T-helper 22 cell (primary cell): ENCODE data around the gene CST6.

ENCODE experiments used
- DNase-seq: peaks from one replicate; pipeline ENCODE4 v3.0.0-alpha.2; 2020; ENCODE audit warnings: low read depth

Gene CST6

DNA sequence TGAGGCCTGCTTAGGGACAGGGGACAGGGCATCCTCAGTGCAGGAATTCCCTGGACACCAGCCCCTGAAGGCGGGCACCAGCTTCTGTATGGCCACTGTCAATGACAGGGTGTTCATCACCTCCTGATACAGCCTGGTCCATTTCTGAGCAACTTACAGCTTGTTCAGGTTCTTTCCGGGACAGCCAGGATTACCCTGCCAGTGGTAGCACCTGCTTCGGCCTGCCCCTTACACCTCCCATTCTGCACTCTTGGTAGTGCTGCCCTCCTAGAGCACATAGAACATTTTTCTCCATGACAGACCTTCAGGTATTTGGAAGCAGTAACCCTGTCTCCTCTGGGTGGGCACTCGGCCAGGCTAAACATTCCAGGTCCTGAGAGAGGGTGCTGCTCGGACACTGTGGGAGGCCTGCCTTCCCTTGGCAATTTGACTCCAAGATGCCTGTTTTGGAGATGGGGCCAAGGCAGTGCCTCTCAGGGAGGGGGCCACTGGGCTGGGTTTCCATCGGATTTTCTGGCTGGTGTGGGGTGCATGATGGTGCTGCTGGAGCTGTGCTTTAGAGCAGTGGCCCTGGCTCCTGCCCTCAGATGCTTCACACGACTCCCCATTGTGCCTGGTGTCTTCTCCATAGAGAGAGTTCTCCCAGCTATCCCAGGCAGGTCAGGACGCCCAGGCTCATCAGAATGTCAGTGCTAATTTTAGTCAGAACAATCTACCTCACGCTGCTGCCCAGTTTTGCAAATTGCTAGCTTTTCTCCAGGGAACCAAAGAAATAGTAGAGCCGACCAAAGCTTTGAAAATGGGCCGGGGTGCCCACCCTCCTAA, 35.9 kb downstream of the CST6 start:
- DNase-seq: no peak

DNA sequence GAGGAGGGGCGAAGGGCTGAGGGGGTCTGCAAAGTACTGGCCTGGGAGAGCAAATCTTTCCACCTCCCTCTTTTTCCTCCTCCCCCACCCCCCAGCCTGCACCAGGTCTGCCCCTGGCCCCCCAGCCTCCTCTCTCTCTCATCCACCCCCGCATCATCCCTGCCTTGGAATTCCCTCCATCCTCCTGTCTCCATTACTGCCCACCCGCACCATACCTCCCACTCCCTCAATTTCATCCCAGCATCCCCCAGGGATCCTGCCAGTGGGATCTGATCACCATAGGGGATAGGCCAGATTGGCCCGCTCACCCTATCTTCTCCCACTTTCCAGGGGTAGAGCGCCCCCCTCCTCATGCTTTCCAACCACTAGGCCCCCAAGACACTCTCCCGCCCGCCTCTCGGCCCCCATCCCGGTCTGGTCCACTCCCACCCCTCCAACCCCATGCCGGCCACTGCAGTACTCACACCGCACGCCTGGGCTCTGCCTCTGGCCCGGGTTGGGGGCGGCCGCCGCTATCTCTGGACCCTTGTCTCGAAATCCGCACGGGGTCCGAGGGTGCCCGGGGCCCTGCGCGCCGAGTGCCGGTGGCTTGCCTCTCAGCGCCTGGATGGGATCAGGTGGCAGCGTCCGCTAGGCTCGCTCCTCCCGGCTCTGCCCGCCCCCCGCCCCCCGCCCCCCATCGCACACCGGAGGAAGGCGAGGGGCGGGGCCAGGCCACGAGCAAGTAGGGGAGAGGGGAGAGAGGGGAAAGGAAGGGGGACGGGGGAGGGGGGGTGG, 36.9 kb downstream of the CST6 start, which contains the start of gene GAL3ST3:
Gene GAL3ST3, minus strand, starts transcription at position 615 of the 777 bp plus-strand sequence. CDS start 3,746 bp downstream, outside the sequence.
- DNase-seq: no peak

DNA sequence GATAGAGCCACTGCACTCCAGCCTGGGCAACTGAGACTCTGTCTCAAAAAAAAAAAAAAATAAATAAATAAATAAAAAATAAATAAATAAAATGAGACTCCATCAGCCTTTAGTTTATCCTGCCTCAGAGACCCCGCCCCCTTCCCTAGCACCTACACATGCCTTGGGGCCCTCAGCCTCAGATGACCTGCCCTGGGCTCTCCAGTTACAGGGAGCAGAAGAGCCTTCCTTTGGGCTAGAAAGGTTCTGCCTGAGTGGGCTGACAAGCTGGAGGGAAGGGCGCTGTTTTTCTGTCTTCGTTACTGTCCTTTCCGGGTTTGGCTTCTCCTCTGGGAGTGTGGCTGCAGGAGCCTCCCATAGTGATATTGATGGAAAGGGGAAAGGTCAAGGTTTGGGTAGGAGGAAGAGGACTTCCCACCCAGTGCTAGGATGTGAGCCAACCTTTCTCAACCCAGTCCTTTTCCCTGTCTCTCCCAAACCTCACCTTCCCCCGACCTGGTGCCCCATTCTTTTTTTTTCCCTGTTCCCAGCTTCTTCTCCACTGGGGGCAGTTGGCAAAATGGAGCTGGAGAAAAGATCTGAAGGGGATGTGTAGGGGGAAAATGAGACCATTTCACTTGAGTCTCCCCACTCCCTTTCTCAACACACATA, 38.9 kb downstream of the CST6 start:
- no peak for DNase-seq

DNA sequence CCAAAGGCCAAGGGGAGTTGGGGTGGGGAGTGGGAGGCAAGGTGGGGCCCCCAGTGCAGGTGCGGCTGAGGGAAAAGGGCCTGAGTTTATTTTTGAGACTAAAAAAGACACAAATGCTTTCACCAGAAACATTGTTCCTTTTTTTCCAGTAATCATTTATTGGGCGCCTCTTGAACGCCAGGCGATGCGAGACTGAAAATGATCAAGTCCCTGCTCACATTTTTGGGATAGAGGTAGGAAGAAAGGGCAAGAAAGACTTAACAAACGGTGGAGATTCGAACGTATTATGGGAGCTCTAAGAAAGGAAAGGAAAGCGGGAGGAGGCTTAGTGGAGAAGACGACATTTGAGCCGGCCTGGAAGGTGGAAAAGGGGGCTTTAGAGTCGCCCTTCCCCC, 39.6 kb downstream of the CST6 start:
- no peak for DNase-seq

DNA sequence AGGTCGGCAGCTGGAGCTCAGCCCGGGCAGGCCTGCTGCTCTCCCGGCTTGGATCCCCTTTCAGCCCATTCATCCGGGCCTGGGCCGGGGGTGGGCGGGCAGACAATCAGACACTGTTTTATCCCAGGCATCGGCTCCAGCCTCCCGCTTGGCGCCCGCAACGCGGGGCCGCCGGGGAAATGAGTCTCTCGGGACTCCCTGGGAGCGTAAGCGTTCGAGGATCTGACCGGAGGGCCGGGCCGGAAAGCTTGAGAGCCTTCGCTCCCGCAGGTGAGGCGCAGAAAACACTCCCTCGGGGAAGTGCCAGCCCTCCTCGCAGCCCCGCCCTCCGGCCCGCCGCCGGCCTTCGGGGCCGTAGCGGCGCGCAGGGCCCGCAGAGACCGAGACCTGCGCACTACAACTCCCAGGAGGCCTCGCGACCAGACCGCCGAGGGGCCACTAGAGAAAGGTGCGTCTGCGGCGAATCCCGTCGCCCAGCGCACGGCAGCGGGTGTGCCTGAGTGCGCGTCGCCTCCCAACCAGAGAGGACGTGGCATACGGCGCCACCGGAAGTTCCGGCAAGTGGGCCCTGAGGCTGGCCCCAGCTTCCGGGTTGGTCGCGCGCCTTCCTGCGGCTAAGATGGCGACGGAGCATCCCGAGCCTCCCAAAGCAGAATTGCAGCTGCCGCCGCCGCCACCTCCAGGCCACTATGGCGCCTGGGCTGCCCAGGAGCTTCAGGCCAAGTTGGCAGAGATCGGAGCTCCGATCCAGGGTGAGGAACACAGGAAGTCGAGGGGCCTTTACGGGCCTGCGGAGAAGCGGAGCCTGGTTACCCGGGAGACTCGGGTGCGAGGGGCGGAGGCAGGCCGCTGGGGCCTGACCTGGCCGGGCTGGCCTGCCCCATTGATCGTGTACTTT, 40.2 kb downstream of the CST6 start, which contains the start of gene SF3B2:
Gene SF3B2, plus strand, starts transcription at position 599 of the 898 bp plus-strand sequence. Its CDS starts 21 bp downstream, at position 620.
- DNase-seq: peak; percentile 96

DNA sequence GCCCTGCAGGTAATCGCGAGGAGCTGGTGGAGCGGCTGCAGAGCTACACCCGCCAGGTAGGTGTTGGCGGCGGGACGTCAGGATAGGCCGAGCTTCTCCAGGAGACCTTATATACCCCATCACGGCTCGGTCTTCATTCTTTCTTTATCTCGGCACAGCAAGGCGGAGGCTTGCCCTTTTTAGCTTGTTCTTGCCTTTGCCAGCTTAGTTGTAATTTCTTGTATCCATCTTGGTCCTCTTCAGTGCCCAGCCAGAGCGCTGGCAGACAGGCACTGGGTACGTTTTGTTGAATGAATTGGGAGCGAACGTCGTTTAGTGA, 40.8 kb downstream of the CST6 start:
- no peak for DNase-seq

DNA sequence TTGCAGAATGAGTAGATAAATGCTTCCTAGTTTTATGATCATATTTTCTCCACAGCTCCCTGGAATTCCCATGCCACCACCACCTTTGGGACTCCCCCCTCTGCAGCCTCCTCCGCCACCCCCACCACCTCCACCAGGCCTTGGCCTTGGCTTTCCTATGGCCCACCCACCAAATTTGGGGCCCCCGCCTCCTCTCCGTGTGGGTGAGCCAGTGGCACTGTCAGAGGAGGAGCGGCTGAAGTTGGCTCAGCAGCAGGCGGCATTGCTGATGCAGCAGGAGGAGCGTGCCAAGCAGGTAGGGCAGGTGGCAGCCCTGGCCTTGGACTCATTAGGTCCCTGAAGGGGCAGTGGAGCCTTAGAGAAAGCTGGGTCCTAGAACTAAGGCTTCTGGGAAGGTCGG, 43.2 kb downstream of the CST6 start:
- DNase-seq: no peak

DNA sequence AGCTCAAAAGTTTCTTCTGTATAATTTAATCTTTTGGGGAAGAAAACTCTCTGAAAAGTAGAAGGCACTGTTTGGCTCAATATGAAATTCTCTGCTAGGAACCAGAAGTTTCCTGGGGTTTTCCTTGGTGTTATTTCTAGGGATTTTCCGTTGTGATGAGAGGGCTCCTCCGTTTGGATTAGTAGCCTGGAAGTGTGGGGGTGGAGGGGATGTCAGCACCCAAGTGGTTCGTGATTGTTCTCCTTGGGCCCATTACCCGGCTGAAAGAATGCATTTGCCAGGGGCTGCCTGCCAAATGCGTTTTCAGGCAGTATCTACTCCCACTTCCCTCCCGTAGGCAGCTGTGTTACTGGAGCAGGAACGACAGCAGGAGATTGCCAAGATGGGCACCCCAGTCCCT, 44.7 kb downstream of the CST6 start:
- no peak for DNase-seq

DNA sequence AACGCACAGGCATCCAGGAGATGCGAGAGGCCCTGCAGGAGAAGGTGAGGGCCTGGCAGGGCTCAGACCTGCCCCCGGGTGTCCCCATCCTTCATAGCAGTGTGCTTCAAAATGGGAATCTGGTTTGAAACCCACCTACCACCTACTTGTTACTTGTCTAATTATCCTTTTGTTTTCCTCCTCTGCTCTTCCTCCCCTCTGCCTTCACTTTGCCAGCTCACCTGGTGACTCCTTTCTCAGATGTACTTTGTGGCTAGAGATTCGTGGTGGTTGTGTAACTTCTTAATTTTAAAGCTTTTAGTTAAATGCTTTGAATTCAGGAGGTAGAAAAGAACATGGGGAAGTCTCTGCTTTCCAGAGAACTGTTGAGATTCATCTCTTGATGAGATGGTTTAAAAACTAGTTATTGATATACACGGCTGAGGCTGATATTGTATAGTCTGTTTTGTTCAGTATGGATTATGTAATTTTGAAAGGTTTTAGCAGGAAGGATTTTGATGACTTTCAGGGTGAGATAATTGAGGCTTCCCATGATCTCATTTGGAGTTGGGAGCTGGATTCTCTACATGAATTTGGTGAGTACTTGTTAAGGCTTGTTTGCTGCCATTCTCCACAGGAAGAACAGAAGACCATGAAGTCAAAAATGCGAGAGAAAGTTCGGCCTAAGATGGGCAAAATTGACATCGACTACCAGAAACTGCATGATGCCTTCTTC, 48.3 kb downstream of the CST6 start:
- DNase-seq: no peak

DNA sequence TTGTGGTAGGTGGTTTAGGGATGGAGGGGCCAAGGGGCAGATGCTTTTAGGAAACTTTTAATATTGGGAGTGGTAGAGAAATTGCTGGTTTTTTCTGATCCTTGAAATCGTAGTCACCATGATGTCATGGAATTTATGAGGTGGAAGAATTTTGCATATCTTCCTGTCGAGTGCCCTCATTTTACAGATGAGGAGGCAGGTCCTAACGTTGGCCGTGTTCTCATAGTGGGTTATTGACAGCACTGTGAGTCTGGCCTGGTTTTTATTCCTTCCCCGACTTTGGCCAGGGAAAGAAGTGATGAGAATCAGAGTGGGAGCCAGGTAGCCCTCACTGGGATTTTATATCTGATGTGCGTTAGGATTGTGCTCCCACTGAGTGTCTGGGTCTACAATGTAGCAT, 49.5 kb downstream of the CST6 start:
- no peak for DNase-seq

DNA sequence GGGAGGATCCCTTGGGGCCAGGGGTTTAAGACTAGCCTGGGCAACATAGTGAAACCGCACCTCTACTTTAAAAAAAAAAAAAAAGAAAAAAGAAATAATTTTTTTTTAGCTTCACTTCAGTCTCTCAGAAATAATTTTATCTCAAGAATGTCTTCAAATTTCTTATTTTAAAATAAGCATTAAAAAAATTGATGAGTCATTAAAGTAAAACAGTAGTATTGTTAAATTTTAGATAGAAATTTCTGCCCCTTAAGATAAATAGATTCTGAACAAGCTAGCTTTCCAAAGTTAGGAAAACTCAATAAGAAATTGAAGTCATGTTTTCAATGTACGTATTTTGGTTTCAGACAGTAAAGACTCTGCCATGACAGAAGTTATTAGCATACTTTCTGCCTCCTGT, 50.6 kb downstream of the CST6 start:
- DNase-seq: no peak
